ENCODE results near the gene CAMK1. TPM values are rescaled to one million over a fixed set of nuclear protein-coding genes. Genes with fewer than 3 reads are reported as not detected.

The CAMK1 gene
- total RNA-seq, 1 experiment from 2014 or later = 19.7 TPM

- Histone ChIP-seq H3K27ac (ENCODE audit: low read depth, low read length) (no peak overlapping the region), H3K9ac (ENCODE audit: low read length) (no peak overlapping the region), H4K20me1 (ENCODE audit: insufficient read depth) (no peaks in the 10 kb centered on the region), H3K4me2 (ENCODE audit: low read length) (no peak overlapping the region), H3K4me1 (ENCODE audit: control insufficient read depth in 1 of 2, insufficient read depth in 2 of 2, low read length in 2 of 2) (no peaks in the 10 kb centered on the region), H2AFZ (ENCODE audit: low read depth, low read length, poor library complexity, severe bottlenecking) (no peak overlapping the region), H3K79me2 (ENCODE audit: insufficient read depth, low read length) (no peaks in the 10 kb centered on the region), H3K27me3 (ENCODE audit: insufficient read depth, low read length) (no peaks in the 10 kb centered on the region), H3K9me2 (ENCODE audit: insufficient read depth) (no peaks in the 10 kb centered on the region), H3K36me3 (ENCODE audit: control insufficient read depth in 1 of 2, insufficient read depth in 2 of 2, low read length in 2 of 2) (peaks cover 6 to 17% of the 10 kb centered on the region in 2 experiments; a peak in 3 of 4 replicates), H3K9me3 (ENCODE audit: control insufficient read depth in 1 of 2, insufficient read depth in 1 of 2, low read depth in 1 of 2, low read length in 2 of 2) (no peaks in the 10 kb centered on the region), H3K4me3 (replicated peaks in 1 of 2; ENCODE audit: low read depth in 1 of 2, low read length in 2 of 2) (no peak overlapping the region)
- intact Hi-C loops (cut with micrococcal nuclease) = no loop called here
- CTCF ChIA-PET = no interaction called here
- BruUV-seq (replicated peaks) = no TSS peak
- no peak for DNase-seq (ENCODE audit: low read depth, low spot score)
- POLR2A ChIA-PET = no interaction called here
- ATAC-seq = no peak
- TF ChIP-seq CEBPB (IDR thresholded peaks at IDR 0.05; ENCODE audit: low read depth) = no peak
- no peak for TF ChIP-seq REST (IDR thresholded peaks at IDR 0.05; ENCODE audit: low read depth)
- RAD21 ChIA-PET (ENCODE audit: low non-redundant PET in 1 of 2, low total read pairs in 2 of 2, uncharacterized antibody in 2 of 2, unreplicated experiment in 2 of 2) = no interaction called here
These were observed 7.8 kb downstream of the CAMK1 start for GRCh38 chr3:9761919-9762318.

GRCh38 chr3:9760779-9761505, 8.8 kb downstream of the CAMK1 start:
- Histone ChIP-seq H3K4me2 (ENCODE audit: low read length) (no peak overlapping the region), H3K4me1 (ENCODE audit: control insufficient read depth in 1 of 2, insufficient read depth in 2 of 2, low read length in 2 of 2) (no peaks in the 10 kb centered on the region), H3K27ac (ENCODE audit: low read depth, low read length) (no peak overlapping the region), H3K36me3 (ENCODE audit: control insufficient read depth in 1 of 2, insufficient read depth in 2 of 2, low read length in 2 of 2) (peaks cover 7 to 13% of the 10 kb centered on the region in 2 experiments; a peak in 3 of 4 replicates), H3K27me3 (ENCODE audit: insufficient read depth, low read length) (no peaks in the 10 kb centered on the region), H3K9ac (ENCODE audit: low read length) (no peak overlapping the region), H3K9me2 (ENCODE audit: insufficient read depth) (no peaks in the 10 kb centered on the region), H3K9me3 (ENCODE audit: control insufficient read depth in 1 of 2, insufficient read depth in 1 of 2, low read depth in 1 of 2, low read length in 2 of 2) (no peaks in the 10 kb centered on the region), H3K79me2 (ENCODE audit: insufficient read depth, low read length) (no peaks in the 10 kb centered on the region), H2AFZ (ENCODE audit: low read depth, low read length, poor library complexity, severe bottlenecking) (no peak overlapping the region), H3K4me3 (replicated peaks in 1 of 2; ENCODE audit: low read depth in 1 of 2, low read length in 2 of 2) (no peak overlapping the region), H4K20me1 (ENCODE audit: insufficient read depth) (no peaks in the 10 kb centered on the region)
- CTCF ChIA-PET = no interaction called here
- DNase-seq (ENCODE audit: low read depth, low spot score) (no peak), ATAC-seq (no peak)
- RAD21 ChIA-PET (ENCODE audit: low non-redundant PET in 1 of 2, low total read pairs in 2 of 2, uncharacterized antibody in 2 of 2, unreplicated experiment in 2 of 2) = no interaction called here
- POLR2A ChIA-PET = no interaction called here
- no TSS peak for BruUV-seq (replicated peaks)
- intact Hi-C loops (cut with micrococcal nuclease) = no loop called here
- no peak for TF ChIP-seq SP1 (IDR thresholded peaks at IDR 0.05; ENCODE audit: low read depth)
- no peak for TF ChIP-seq EGR1 (IDR thresholded peaks at IDR 0.05; ENCODE audit: low read depth)
- no peak for TF ChIP-seq JUND (IDR thresholded peaks at IDR 0.05)
- TF ChIP-seq CEBPB (IDR thresholded peaks at IDR 0.05; ENCODE audit: low read depth) = no peak
- TF ChIP-seq EZH2phosphoT487 (IDR thresholded peaks at IDR 0.05; ENCODE audit: borderline replicate concordance) = no peak
- TF ChIP-seq REST (IDR thresholded peaks at IDR 0.05; ENCODE audit: low read depth) = no peak
- TF ChIP-seq, protein P1, sequence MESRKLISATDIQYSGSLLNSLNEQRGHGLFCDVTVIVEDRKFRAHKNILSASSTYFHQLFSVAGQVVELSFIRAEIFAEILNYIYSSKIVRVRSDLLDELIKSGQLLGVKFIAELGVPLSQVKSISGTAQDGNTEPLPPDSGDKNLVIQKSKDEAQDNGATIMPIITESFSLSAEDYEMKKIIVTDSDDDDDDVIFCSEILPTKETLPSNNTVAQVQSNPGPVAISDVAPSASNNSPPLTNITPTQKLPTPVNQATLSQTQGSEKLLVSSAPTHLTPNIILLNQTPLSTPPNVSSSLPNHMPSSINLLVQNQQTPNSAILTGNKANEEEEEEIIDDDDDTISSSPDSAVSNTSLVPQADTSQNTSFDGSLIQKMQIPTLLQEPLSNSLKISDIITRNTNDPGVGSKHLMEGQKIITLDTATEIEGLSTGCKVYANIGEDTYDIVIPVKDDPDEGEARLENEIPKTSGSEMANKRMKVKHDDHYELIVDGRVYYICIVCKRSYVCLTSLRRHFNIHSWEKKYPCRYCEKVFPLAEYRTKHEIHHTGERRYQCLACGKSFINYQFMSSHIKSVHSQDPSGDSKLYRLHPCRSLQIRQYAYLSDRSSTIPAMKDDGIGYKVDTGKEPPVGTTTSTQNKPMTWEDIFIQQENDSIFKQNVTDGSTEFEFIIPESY (IDR thresholded peaks at IDR 0.05; ENCODE audit: extremely low read depth, insufficient replicate concordance, low read length) = no peak
- TF ChIP-seq POLR2AphosphoS5 (IDR thresholded peaks at IDR 0.05; ENCODE audit: low read depth, low read length) = no peak
- no peak for TF ChIP-seq YY1 (IDR thresholded peaks at IDR 0.05; ENCODE audit: extremely low read depth, insufficient replicate concordance, low read depth, low read length)
